Vagina (tissue), 2 donors: ENCODE data around the gene SETBP1.

ENCODE experiments used
- POLR2A ChIP-seq, 2 donors: fragments of 450-650 bp; IDR thresholded peaks; one replicate each; pipeline ENCODE4 v1.6.1; 2017; ENCODE audit warnings: antibody characterized with exemption in 2 of 2, mild to moderate bottlenecking in 2 of 2, moderate library complexity in 2 of 2
- TF ChIP-seq, protein P1 (sequence below), 3 experiments: fragments of 450-650 bp in 2 of 3; fragments of 200-600 bp in 1 of 3; sonication (generic) in 1 of 3; IDR thresholded peaks; one replicate each; pipeline ENCODE4 v1.5.1; 2017 to 2019; ENCODE audit warnings: antibody characterized with exemption in 3 of 3, mild to moderate bottlenecking in 2 of 3, moderate library complexity in 2 of 3

DNA sequence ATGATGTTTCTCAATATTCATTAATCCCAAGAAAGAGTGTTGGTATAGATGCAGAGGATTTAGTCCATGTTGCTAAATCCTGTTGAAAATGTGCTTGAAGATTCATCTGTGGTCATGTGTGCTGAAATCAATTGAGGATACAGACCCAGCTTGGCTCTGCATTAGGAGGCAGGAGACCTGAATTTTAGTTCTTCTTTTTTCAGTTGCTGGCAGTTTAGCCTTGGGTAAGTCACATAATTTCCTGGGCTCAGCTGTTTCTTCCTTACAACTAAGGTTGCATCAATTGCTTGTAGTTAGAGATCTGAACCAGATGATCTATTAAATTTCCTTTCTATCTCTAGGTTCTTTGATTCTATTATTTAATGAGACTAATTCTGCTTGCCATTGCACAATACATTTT, 54.4 kb downstream of the SETBP1 start:
- TF ChIP-seq, protein P1, sequence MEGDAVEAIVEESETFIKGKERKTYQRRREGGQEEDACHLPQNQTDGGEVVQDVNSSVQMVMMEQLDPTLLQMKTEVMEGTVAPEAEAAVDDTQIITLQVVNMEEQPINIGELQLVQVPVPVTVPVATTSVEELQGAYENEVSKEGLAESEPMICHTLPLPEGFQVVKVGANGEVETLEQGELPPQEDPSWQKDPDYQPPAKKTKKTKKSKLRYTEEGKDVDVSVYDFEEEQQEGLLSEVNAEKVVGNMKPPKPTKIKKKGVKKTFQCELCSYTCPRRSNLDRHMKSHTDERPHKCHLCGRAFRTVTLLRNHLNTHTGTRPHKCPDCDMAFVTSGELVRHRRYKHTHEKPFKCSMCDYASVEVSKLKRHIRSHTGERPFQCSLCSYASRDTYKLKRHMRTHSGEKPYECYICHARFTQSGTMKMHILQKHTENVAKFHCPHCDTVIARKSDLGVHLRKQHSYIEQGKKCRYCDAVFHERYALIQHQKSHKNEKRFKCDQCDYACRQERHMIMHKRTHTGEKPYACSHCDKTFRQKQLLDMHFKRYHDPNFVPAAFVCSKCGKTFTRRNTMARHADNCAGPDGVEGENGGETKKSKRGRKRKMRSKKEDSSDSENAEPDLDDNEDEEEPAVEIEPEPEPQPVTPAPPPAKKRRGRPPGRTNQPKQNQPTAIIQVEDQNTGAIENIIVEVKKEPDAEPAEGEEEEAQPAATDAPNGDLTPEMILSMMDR (IDR thresholded peaks at IDR 0.05): no peak
- TF ChIP-seq POLR2A (IDR thresholded peaks at IDR 0.05): no peak
